SIG-M5 treated with dmso at 0.1 percent for 504 hours (cell line): ENCODE results near the gene BEST1.
"Not testable (repeated sequence)": the region's sequence is repeated elsewhere in the genome, so short reads cannot be mapped to it uniquely, and the experiment has no call there.

ENCODE experiments used
- DNase-seq: peaks from one replicate; lab custom pipeline; 2025; ENCODE audit not compliant: unreplicated experiment; lab: John Stamatoyannopoulos, UW

The BEST1 gene

GRCh38 chr11:61963282-61964057 lies 13.3 kb downstream of the BEST1 start:
- peak; percentile 71 for DNase-seq

GRCh38 chr11:61964058-61964665 lies 14.0 kb downstream of the BEST1 start:
- DNase-seq, result no peak

- DNase-seq, result not testable (repeated sequence)
Measured at GRCh38 chr11:61964666-61965271, 14.6 kb downstream of the BEST1 start.

- DNase-seq, result no peak
Measured at GRCh38 chr11:61966734-61967115, 16.6 kb downstream of the BEST1 start.

- DNase-seq, result peak; percentile 73
Measured at GRCh38 chr11:61967116-61967923, 17.2 kb downstream of the BEST1 start, which contains the start of gene FTH1. Gene FTH1 (minus strand): TSS chr11:61967634. CDS start chr11:61967425, 209 bp downstream.

GRCh38 chr11:61967924-61968757 lies 18.0 kb downstream of the BEST1 start:
- DNase-seq, result no peak

GRCh38 chr11:61968758-61969390 lies 18.7 kb downstream of the BEST1 start:
- no peak for DNase-seq

GRCh38 chr11:61969391-61969758 lies 19.2 kb downstream of the BEST1 start:
- no peak for DNase-seq

- peak; percentile 91 for DNase-seq
Measured at GRCh38 chr11:61969838-61970662, 19.9 kb downstream of the BEST1 start.

- DNase-seq, result peak; percentile 89
Measured at GRCh38 chr11:61971248-61972111, 21.3 kb downstream of the BEST1 start.

- DNase-seq, result no peak
Measured at GRCh38 chr11:61972112-61972671, 22.0 kb downstream of the BEST1 start.

GRCh38 chr11:61972672-61973475 lies 22.7 kb downstream of the BEST1 start:
- peak; percentile 76 for DNase-seq

GRCh38 chr11:61973476-61974162 lies 23.5 kb downstream of the BEST1 start:
- no peak for DNase-seq

GRCh38 chr11:61974766-61975631 lies 24.8 kb downstream of the BEST1 start:
- no peak for DNase-seq

- no peak for DNase-seq
Measured at GRCh38 chr11:61975638-61976419, 25.7 kb downstream of the BEST1 start.
